HepG2 (cell line): ENCODE data around the gene KISS1. TPM values are rescaled to one million over a fixed set of nuclear protein-coding genes. Genes with fewer than 3 reads are reported as not detected.

Source experiments
- ATAC-seq: fragments of 200-7000 bp; cut with Tn5 transposase; 3 replicates; pipeline ENCODE4 v1.9.1; 2020; ENCODE audit warnings: mild to moderate bottlenecking, moderate library complexity
- BruUV-seq: library from RNA; stranded (reverse); fragments of 400-500 nt; replicated peaks from 2 replicates; lab custom pipeline; 2021; lab: Mats Ljungman, UMichigan
- CTCF ChIA-PET: fragments of 300-600 bp; formaldehyde crosslinking; extraction: SDS; loops from one replicate; lab custom pipeline; 2021; ENCODE audit warnings: low total read pairs, inconsistent platforms, low intra/inter-chr PET ratio; lab: Yijun Ruan, JAX
- POLR2A ChIA-PET: fragments of 350-600 bp; sonication (Branson Sonifier 250); formaldehyde crosslinking; loops from one replicate; lab custom pipeline; 2020; ENCODE audit warnings: antibody characterized with exemption, inconsistent platforms; lab: Yijun Ruan, JAX
- DNase-seq: peaks from one replicate; pipeline ENCODE4 v3.0.0-alpha.2; 2015; ENCODE audit warnings: low spot score
- FAIRE-seq: peaks from 3 replicates; lab custom pipeline; 2011; peaks lifted over from hg19 to GRCh38; lab: Jason Lieb, UNC
- H2AFZ ChIP-seq: one replicate; pipeline ENCODE4 v1.6.1; 2011; ENCODE audit warnings: low read length, inconsistent platforms
- H3K27ac ChIP-seq: fragments of 300-600 bp; 3 replicates; pipeline ENCODE4 v1.8.0; 2011; ENCODE audit warnings: mixed run types, mild to moderate bottlenecking, mixed read lengths, low read length, inconsistent platforms; ENCODE audit not compliant: insufficient read depth; ENCODE audit errors: extremely low read length
- H3K27me3 ChIP-seq, 2 experiments: fragments of 200-600 bp in 1 of 2; 2 replicates in 1 of 2; 3 replicates in 1 of 2; pipeline versions ENCODE4 v1.6.0 to v1.8.0; 2011; ENCODE audit warnings: low read length in 2 of 2, mild to moderate bottlenecking in 2 of 2, moderate library complexity in 2 of 2, inconsistent platforms in 1 of 2; ENCODE audit not compliant: insufficient read depth in 2 of 2, control insufficient read depth in 1 of 2
- H3K36me3 ChIP-seq, 2 experiments: fragments of 200-600 bp in 1 of 2; replicated peaks in 1 of 2; 2 replicates in 1 of 2; 3 replicates in 1 of 2; pipeline versions ENCODE4 v1.5.1 to v1.8.0; 2011; ENCODE audit warnings: low read length in 2 of 2, inconsistent platforms in 1 of 2; ENCODE audit not compliant: insufficient read depth in 2 of 2, control insufficient read depth in 1 of 2
- H3K4me1 ChIP-seq: 2 replicates; pipeline ENCODE4 v1.5.1; 2012; ENCODE audit warnings: low read length, inconsistent platforms; ENCODE audit not compliant: insufficient read depth
- H3K4me2 ChIP-seq: 2 replicates; pipeline ENCODE4 v1.6.0; 2011; ENCODE audit warnings: low read depth, low read length, inconsistent platforms
- H3K4me3 ChIP-seq, 3 experiments: fragments of 200-600 bp in 1 of 3; sonication (generic), shearing (Covaris generic) in 1 of 3; replicated peaks in 1 of 3; 2 replicates each; pipeline ENCODE4 v1.5.1; 2011 to 2016; ENCODE audit warnings: low read length in 3 of 3, inconsistent platforms in 2 of 3, low read depth in 2 of 3, mild to moderate bottlenecking in 2 of 3, control low read depth in 1 of 3, mixed read lengths in 1 of 3; ENCODE audit not compliant: insufficient read depth in 1 of 3
- H3K79me2 ChIP-seq: one replicate; pipeline ENCODE4 v1.6.1; 2011; ENCODE audit warnings: low read length, inconsistent platforms; ENCODE audit not compliant: insufficient read depth
- H3K9ac ChIP-seq: 2 replicates; pipeline ENCODE4 v1.6.0; 2011; ENCODE audit warnings: mild to moderate bottlenecking, low read depth, low read length, inconsistent platforms; ENCODE audit not compliant: insufficient read depth
- H3K9me3 ChIP-seq: 2 replicates; pipeline ENCODE4 v1.5.1; 2012; ENCODE audit warnings: mild to moderate bottlenecking, low read length
- H4K20me1 ChIP-seq: 2 replicates; pipeline ENCODE4 v1.6.0; 2011; ENCODE audit warnings: inconsistent platforms, mild to moderate bottlenecking, low read length, moderate library complexity; ENCODE audit not compliant: insufficient read depth
- NFIC ChIP-seq: IDR thresholded peaks from 2 replicates; pipeline ENCODE4 v1.6.1; 2012; ENCODE audit warnings: mild to moderate bottlenecking, low read length, inconsistent platforms
- ZNF83 ChIP-seq: sonication (generic); formaldehyde crosslinking; IDR thresholded peaks from 2 replicates; pipeline ENCODE4 v1.4.0; 2020; ENCODE audit warnings: missing genetic modification reagents, mild to moderate bottlenecking, borderline replicate concordance
- ZNF879 ChIP-seq: sonication (generic); formaldehyde crosslinking; IDR thresholded peaks from 2 replicates; pipeline ENCODE4 v1.8.1; 2023; ENCODE audit warnings: missing genetic modification reagents
- WGBS: methylation state at CpG from one replicate; pipeline ENCODE4 v1.1.6; 2017; ENCODE audit warnings: low lambda C conversion rate; 5-methylcytosine and 5-hydroxymethylcytosine counted together
- in situ Hi-C: cut with HindIII; loops from 2 replicates; pipeline ENCODE4 v1.10.0; 2017; ENCODE audit warnings: low pct_unique_long_range_greater_than_20kb; ENCODE audit not compliant: extremely low pct_ligation_motif_present
- intact Hi-C: fragments of 100-400 bp; cut with micrococcal nuclease; formaldehyde crosslinking; loops from one replicate; pipeline ENCODE4 v1.10.0; 2022; ENCODE audit not compliant: unreplicated experiment
- polyA plus RNA-seq, 8 experiments: library from polyadenylated mRNA; depleted of rRNA in 3 of 8; stranded (reverse) in 7 of 8; unstranded in 1 of 8; fragments of >200 nt; fragmentation: Illumina TruSeq in 4 of 8; extraction: Trizol in 4 of 8; gene quantifications; 2 replicates each; pipeline versions ENCODE4 v1.2.1 to v1.2.3, GENCODE V29; 2011 to 2016; ENCODE audit warnings: low read depth in 4 of 8, missing spikeins in 1 of 8, mixed read lengths in 1 of 8; ENCODE audit not compliant: insufficient read depth in 1 of 8
- total RNA-seq, 5 experiments: library from RNA; depleted of rRNA; stranded (reverse); fragments of >200 nt; fragmentation: Illumina TruSeq; extraction: Trizol; gene quantifications; 2 replicates each; pipeline ENCODE4 v1.2.3, GENCODE V29; 2016; ENCODE audit warnings: low read depth in 1 of 5
- TF ChIP-seq, protein P1 (sequence below), 2 experiments: IDR thresholded peaks; 2 replicates each; pipeline ENCODE4 v1.6.1; 2011 to 2012; ENCODE audit warnings: low read length in 2 of 2, borderline replicate concordance in 1 of 2, low read depth in 1 of 2, mild to moderate bottlenecking in 1 of 2, moderate library complexity in 1 of 2
- TF ChIP-seq, protein P2 (sequence below): sonication (generic); formaldehyde crosslinking; IDR thresholded peaks from 2 replicates; pipeline ENCODE4 v1.4.0; 2020; ENCODE audit warnings: missing genetic modification reagents, borderline replicate concordance

The KISS1 gene
- total and polyA plus RNA-seq, 2 of the 13 experiments (the other 11 are each of a cell fraction or from before 2014, with no cell fraction given) = 0.24 to 0.80 TPM

DNA sequence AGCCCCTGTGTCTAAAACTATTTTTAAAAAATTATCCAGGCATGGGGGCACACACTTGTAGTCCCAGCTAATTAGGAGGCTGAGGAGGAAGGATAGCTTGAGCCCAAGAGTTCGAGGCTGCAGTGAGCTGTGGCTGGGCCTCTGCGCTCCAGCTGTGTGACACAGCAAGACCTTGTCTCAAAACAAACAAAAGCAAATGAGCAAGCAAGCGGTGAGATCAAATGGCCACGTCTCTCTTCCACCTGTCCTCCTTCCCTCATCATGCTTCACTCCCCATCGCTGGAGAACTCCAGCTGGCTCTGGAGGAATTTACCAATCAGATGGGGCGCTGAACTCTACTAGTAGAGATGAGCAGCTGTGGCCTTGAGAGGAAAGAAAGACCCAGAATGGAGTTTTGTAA lies 16.2 kb downstream of the KISS1 start (continued):
- TF ChIP-seq ZNF83 (CRISPR knock-in tag) (no peak), ZNF879 (CRISPR knock-in tag) (no peak), NFIC (no peak)
- TF ChIP-seq, all 625 proteins: peak for 23

DNA sequence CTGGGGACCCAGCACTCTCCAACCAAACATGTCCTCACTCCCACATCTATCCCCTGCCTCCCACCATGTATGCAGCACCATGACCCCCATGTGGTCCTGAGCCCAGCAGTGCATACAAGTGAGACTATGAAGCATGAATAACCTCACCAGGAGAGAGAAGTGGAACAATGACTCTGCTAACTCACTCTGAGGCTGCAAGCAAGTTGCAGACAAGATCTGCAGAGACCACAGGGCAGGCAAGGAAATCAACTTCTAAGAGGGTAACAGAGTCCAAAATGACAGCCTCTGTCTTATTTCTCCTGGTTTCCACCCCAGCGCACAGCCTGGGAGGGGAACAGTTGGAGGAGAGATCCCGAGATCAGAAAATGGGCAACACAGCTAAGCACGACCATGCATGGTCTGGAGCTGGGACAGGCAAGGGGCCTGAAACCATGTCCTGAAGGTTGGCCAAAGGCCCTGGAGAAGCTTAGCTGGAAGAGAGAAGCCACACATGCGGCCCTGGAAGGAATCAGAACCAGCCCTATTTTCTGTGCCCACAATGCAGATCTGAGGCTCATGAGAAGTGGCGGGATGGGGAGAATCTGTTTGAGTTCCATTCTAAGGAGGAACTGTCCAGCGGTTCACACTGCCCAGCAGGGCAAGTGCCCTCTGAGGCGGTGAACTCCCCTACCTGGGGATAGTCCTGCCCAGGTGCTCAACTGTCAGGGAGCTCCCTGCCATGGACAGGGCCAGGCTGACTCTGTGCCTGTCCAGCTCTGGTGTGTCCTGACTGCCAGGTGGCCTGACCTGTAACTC lies 17.6 kb downstream of the KISS1 start:
- H4K20me1 ChIP-seq = no peaks in the 10 kb centered on the region
- H3K9ac ChIP-seq = no peak overlapping the region
- ChIA-PET CTCF (no interaction called here), POLR2A (interaction anchor here (2.4 kb wide), 1 partner anchor 12 kb away, joined by 7 read pairs; no protein-coding TSS in a partner anchor)
- H3K27me3 ChIP-seq = peaks cover 0 to 11% of the 10 kb centered on the region in 2 experiments; a peak in 1 of 5 replicates
- no peaks in the 10 kb centered on the region for H3K36me3 ChIP-seq
- in situ Hi-C loops = no loop called here
- ATAC-seq = peak; percentile 31; the same call in 1 of the 3 replicates
- no peaks in the 10 kb centered on the region for H3K79me2 ChIP-seq
- FAIRE-seq = no peak
- H3K4me2 ChIP-seq = no peak overlapping the region
- H3K27ac ChIP-seq = no peak overlapping the region
- H3K4me3 ChIP-seq = no peak overlapping the region
- H3K9me3 ChIP-seq = no peaks in the 10 kb centered on the region
- H2AFZ ChIP-seq = no peak overlapping the region
- no TSS peak for BruUV-seq
- no peak for DNase-seq
- WGBS = 54% methylated on average over 4 of the region's 7 CpGs
- intact Hi-C loops = no loop called here
- peaks cover 21% of the 10 kb centered on the region for H3K4me1 ChIP-seq
- TF ChIP-seq, protein P1, sequence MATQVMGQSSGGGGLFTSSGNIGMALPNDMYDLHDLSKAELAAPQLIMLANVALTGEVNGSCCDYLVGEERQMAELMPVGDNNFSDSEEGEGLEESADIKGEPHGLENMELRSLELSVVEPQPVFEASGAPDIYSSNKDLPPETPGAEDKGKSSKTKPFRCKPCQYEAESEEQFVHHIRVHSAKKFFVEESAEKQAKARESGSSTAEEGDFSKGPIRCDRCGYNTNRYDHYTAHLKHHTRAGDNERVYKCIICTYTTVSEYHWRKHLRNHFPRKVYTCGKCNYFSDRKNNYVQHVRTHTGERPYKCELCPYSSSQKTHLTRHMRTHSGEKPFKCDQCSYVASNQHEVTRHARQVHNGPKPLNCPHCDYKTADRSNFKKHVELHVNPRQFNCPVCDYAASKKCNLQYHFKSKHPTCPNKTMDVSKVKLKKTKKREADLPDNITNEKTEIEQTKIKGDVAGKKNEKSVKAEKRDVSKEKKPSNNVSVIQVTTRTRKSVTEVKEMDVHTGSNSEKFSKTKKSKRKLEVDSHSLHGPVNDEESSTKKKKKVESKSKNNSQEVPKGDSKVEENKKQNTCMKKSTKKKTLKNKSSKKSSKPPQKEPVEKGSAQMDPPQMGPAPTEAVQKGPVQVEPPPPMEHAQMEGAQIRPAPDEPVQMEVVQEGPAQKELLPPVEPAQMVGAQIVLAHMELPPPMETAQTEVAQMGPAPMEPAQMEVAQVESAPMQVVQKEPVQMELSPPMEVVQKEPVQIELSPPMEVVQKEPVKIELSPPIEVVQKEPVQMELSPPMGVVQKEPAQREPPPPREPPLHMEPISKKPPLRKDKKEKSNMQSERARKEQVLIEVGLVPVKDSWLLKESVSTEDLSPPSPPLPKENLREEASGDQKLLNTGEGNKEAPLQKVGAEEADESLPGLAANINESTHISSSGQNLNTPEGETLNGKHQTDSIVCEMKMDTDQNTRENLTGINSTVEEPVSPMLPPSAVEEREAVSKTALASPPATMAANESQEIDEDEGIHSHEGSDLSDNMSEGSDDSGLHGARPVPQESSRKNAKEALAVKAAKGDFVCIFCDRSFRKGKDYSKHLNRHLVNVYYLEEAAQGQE (IDR thresholded peaks at IDR 0.05; ENCODE audit: borderline replicate concordance in 1 of 2, low read depth in 1 of 2, low read length in 2 of 2) = peak in 1 of 2 experiments; percentile 10; a peak in 1 of 4 replicates
- TF ChIP-seq, protein P2, sequence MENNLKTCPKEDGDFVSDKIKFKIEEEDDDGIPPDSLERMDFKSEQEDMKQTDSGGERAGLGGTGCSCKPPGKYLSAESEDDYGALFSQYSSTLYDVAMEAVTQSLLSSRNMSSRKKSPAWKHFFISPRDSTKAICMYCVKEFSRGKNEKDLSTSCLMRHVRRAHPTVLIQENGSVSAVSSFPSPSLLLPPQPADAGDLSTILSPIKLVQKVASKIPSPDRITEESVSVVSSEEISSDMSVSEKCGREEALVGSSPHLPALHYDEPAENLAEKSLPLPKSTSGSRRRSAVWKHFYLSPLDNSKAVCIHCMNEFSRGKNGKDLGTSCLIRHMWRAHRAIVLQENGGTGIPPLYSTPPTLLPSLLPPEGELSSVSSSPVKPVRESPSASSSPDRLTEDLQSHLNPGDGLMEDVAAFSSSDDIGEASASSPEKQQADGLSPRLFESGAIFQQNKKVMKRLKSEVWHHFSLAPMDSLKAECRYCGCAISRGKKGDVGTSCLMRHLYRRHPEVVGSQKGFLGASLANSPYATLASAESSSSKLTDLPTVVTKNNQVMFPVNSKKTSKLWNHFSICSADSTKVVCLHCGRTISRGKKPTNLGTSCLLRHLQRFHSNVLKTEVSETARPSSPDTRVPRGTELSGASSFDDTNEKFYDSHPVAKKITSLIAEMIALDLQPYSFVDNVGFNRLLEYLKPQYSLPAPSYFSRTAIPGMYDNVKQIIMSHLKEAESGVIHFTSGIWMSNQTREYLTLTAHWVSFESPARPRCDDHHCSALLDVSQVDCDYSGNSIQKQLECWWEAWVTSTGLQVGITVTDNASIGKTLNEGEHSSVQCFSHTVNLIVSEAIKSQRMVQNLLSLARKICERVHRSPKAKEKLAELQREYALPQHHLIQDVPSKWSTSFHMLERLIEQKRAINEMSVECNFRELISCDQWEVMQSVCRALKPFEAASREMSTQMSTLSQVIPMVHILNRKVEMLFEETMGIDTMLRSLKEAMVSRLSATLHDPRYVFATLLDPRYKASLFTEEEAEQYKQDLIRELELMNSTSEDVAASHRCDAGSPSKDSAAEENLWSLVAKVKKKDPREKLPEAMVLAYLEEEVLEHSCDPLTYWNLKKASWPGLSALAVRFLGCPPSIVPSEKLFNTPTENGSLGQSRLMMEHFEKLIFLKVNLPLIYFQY (CRISPR knock-in tag) = no peak
